Measurements from ENCODE around the gene STK32A. TPM values are rescaled to one million over a fixed set of nuclear protein-coding genes. Genes with fewer than 3 reads are reported as not detected.

The STK32A gene
- total and polyA plus RNA-seq, 2 experiments from 2014 or later: 2.4 to 2.8 TPM

- no peak for TF ChIP-seq ZNF462 (CRISPR knock-in tag; IDR thresholded peaks at IDR 0.05)
- TF ChIP-seq STAT1 (IDR thresholded peaks at IDR 0.05; ENCODE audit: unreplicated experiment): no peak
- TF ChIP-seq POLR2AphosphoS5 (IDR thresholded peaks at IDR 0.05; ENCODE audit: low read depth): no peak
- no peak for TF ChIP-seq EZH2phosphoT487 (IDR thresholded peaks at IDR 0.05; ENCODE audit: unreplicated experiment)
Observed at GRCh38 chr5:147327905-147328304, 93.1 kb downstream of the STK32A start (continued).

GRCh38 chr5:147332658-147333057 is 97.8 kb downstream of the STK32A start:
- Histone ChIP-seq H3K9me2 (ENCODE audit: insufficient read depth) (0 out of 2 replicates have a peak, but pooled peaks cover under 1% of the 10 kb centered on the region), H3F3A (replicated peaks; ENCODE audit: low read depth) (no peaks in the 10 kb centered on the region), H4K20me1 (replicated peaks; ENCODE audit: insufficient read depth) (no peaks in the 10 kb centered on the region), H3K27ac (ENCODE audit: low read depth) (no peak overlapping the region), H3K27me3 (ENCODE audit: insufficient read depth) (no peaks in the 10 kb centered on the region), H2AFZ (no peak overlapping the region), H3K4me2 (no peak overlapping the region), H3K4me1 (ENCODE audit: insufficient read depth) (peaks cover 14% of the 10 kb centered on the region), H3K36me3 (ENCODE audit: insufficient read depth) (no peaks in the 10 kb centered on the region), H3K4me3 (no peak overlapping the region), H3K79me2 (replicated peaks; ENCODE audit: insufficient read depth) (no peaks in the 10 kb centered on the region)
- no peak for DNase-seq (ENCODE audit: low spot score)
- Mint-ChIP-seq H3K27me3 (ENCODE audit: insufficient read depth, low read depth, poor library complexity) (peaks cover under 1% of the 10 kb centered on the region), H3K4me1 (peaks cover 18% of the 10 kb centered on the region), H3K27ac (no peak overlapping the region), H3K4me3 (no peak overlapping the region), H3K9me3 (no peaks in the 10 kb centered on the region; the same call in 2 of the 3 replicates), H3K36me3 (ENCODE audit: low read depth) (peaks cover 1% of the 10 kb centered on the region; the same call in 1 of the 3 replicates)
- no peak; the same call in 2 of the 3 replicates for ATAC-seq
- TF ChIP-seq ZNF114 (CRISPR knock-in tag; IDR thresholded peaks at IDR 0.05): no peak
- TF ChIP-seq EZH2 (IDR thresholded peaks at IDR 0.05; ENCODE audit: low read depth, unreplicated experiment): no peak
- TF ChIP-seq NANOG (IDR thresholded peaks at IDR 0.05; ENCODE audit: borderline replicate concordance): no peak
- no peak for TF ChIP-seq ZNF462 (CRISPR knock-in tag; IDR thresholded peaks at IDR 0.05)
- TF ChIP-seq JUNB (IDR thresholded peaks at IDR 0.05; ENCODE audit: unreplicated experiment): no peak
- TF ChIP-seq CTCF (conservative IDR thresholded peaks at IDR 0.05; ENCODE audit: low read depth in 2 of 2): no peak
